GM12872 (cell line): Measurements from ENCODE around the gene CYP19A1.

Experiments used
- TF ChIP-seq, protein P1 (sequence below): IDR thresholded peaks from 3 replicates; pipeline ENCODE4 v1.5.1; 2011; ENCODE audit warnings: low read depth, mild to moderate bottlenecking, low read length, moderate library complexity; ENCODE audit not compliant: insufficient read depth

CYP19A1 gene

DNA sequence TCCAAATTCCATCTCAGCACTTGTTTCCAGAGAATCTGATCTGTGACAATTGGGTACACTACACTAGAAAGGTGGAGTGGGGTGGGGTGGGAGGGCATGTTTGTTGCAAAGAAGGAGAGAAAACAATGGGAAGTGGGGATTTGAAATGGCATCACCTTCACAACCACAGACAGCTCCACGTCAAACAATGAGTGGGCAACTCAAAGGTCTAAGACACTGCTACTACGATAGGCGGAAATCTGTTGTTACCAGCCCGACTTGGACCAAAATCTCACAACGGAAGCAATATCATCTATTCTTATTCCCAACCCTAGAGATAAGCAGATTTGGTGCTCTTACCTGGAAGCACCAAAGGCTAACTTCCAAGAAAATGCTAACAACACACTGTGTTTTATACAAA, 3.3 kb downstream of the CYP19A1 start:
- TF ChIP-seq, protein P1, sequence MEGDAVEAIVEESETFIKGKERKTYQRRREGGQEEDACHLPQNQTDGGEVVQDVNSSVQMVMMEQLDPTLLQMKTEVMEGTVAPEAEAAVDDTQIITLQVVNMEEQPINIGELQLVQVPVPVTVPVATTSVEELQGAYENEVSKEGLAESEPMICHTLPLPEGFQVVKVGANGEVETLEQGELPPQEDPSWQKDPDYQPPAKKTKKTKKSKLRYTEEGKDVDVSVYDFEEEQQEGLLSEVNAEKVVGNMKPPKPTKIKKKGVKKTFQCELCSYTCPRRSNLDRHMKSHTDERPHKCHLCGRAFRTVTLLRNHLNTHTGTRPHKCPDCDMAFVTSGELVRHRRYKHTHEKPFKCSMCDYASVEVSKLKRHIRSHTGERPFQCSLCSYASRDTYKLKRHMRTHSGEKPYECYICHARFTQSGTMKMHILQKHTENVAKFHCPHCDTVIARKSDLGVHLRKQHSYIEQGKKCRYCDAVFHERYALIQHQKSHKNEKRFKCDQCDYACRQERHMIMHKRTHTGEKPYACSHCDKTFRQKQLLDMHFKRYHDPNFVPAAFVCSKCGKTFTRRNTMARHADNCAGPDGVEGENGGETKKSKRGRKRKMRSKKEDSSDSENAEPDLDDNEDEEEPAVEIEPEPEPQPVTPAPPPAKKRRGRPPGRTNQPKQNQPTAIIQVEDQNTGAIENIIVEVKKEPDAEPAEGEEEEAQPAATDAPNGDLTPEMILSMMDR = no peak

DNA sequence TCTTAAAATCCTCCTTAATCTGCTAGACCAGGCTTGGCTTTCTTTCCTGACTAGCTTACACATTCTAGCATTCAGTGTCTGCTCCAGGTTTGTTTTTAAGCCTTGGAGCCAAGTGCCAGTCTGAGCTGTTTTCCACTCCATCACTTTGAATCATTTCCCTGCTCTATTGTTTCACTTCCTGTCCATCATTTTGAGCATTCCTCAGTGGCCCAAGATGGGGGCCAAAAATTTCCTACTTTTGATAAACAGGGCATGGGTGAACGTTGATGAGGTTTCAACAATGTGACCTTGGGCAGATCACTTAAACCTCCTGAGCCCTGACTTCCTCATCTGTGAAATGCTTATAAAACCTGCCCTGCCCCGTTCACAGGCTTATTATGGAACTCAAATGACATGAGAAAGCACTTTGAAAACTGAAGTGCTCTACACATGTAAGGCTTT, 4.4 kb downstream of the CYP19A1 start:
- TF ChIP-seq, protein P1 = no peak

DNA sequence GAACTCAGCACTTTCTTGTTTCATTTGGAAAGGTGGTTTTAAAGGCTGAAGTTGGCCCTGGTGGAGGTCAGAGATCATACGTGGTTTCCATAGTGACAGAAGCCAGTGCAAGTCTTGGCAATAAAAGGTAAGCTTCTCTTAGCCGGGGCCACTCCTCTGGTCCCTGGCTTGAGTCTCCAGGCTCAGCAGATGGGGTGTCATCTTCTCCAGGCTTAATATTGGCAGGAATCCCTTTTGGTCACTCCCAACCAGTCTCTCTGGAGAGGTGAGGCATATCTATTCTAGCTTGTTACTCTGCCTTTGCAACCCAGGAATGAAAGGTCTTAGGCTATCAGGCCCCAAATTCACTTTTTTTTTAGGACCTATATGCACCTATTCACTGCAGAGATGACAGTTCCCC, 4.8 kb downstream of the CYP19A1 start:
- TF ChIP-seq, protein P1 = no peak

DNA sequence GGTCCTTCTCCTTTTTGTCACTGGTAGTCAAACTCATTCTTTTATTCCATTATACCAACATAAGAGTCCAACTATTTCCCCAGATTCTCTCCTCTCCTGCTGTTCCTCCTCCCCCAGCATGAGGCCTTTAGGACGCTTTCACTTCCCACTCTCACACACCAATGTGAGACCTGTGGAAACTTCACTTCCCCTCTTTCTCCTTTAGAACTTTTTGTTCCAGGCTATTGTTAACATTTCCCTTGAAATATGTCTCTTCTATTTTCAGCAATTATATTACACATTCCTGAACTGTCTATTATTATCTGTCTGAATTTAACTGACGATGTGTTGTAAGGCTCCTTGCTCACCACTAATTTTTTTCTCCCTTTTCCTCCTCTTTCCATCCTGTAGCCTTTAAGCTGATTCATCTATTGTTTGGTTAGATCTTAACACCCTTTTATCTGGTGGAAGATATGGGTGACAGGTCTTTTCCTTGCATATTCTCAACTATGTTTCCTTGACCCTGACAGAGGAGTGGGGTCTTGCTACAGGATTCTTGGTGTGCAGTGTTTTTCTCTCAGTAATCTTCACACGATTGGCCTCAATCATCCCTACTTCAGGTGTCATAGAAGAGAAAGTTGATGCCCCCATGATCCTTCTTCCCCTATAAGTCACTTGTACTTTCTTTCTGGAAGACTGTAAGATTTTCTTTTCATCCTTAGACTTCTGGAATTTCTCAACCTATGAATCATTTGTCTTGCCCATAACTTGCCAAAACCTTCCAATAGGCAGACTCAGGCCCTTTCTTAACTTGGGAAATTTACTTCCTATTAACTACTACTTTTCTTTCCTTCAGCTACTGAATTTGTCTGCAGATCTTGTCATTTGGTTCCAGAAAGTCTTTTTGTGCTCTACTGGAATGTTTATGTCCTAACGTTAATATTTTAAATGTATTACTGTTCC, 5.9 kb downstream of the CYP19A1 start:
- TF ChIP-seq, protein P1 = no peak

DNA sequence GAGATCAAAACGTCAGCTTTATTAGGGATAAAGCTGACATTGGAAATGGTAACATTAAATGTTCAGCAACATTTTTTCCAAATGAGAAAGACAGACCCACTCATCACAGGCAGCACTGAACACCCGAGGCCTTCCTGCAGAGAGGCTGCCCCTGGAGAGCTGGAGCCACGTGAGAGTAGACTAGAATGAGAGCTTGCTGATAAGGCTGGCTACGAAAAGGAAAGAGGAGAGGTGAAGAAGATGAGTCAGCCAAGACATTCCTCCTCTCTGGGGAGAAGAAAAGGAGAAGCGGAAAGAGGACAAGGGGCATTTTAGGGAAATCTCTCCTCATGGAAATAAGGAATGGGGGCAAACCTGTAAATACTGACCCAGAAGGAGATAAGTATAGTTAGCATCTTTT, 7.3 kb downstream of the CYP19A1 start:
- TF ChIP-seq, protein P1 = no peak

DNA sequence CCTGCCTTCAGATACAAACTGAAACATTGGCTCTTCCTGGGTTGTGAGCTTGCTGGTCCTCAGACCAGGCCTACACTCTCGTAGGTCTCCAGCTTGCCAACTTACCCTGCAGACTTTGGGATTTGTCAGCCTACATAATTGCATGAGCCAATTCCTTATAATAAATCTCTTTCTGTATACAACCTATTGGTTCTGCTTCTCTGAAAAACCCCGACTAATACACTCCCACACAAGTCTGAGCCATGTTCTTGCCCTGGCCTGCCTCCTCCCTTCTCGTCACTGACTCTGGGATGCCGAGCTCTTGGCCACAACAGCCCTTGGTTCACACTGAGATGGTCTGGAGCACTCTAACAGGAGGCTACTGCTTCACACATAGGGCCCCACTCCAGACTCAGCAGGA, 9.5 kb downstream of the CYP19A1 start:
- TF ChIP-seq, protein P1 = no peak

DNA sequence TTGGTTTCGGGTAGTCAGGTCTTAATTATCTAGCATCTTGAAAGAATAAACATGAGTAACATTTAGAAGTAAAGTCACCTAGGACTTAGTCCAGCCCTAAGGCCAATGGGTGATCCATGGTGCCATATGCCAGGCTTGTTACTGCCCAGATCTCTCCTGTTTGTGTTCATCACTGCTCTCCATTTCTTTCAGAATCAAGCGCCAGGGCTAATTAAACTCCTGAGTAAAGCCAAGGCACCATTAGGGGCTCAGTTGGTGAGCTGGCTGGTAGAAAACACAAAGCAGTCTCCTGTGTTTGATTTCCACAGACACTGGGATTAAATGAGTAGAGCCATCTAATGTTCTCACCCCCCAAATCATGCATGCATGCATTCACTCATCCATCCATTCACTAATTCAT, 11.3 kb downstream of the CYP19A1 start:
- TF ChIP-seq, protein P1 = no peak
